ENCODE results near the gene DHX58.

DNA sequence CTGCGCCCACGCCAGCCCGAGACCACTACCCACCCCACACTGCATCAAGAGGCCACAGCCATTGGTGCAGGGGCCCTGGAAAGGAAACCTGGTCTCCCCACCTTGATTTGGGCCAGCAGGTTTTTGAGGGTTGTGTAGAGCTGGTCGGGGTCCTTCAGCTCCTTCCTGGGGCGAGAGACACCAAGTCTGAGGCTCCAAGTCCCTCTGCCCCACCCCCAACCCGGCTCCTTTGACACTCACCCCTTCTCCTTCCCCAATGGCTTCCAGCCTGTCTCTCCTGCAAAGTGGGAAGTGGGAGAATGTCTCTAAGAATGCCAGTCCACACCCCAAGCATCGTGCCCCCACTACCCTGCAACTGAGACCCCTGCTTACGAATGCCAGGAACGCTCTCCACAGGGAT lies 1.6 kb upstream of the DHX58 start:
- TF ChIP-seq, protein P1, sequence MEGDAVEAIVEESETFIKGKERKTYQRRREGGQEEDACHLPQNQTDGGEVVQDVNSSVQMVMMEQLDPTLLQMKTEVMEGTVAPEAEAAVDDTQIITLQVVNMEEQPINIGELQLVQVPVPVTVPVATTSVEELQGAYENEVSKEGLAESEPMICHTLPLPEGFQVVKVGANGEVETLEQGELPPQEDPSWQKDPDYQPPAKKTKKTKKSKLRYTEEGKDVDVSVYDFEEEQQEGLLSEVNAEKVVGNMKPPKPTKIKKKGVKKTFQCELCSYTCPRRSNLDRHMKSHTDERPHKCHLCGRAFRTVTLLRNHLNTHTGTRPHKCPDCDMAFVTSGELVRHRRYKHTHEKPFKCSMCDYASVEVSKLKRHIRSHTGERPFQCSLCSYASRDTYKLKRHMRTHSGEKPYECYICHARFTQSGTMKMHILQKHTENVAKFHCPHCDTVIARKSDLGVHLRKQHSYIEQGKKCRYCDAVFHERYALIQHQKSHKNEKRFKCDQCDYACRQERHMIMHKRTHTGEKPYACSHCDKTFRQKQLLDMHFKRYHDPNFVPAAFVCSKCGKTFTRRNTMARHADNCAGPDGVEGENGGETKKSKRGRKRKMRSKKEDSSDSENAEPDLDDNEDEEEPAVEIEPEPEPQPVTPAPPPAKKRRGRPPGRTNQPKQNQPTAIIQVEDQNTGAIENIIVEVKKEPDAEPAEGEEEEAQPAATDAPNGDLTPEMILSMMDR (IDR thresholded peaks at IDR 0.05 in 2 of 3, conservative IDR thresholded peaks at IDR 0.05 in 1 of 3; ENCODE audit: control insufficient read depth in 2 of 3, extremely low read depth in 1 of 3, insufficient read depth in 1 of 3, low read depth in 3 of 3, low read length in 3 of 3): no peak
- TF ChIP-seq BHLHE40 (IDR thresholded peaks at IDR 0.05; ENCODE audit: borderline replicate concordance in 1 of 2, low read depth in 2 of 2, low read length in 1 of 2) (no peak), RAD21 (IDR thresholded peaks at IDR 0.05; ENCODE audit: insufficient read depth, low read depth, low read length) (no peak), FOS (IDR thresholded peaks at IDR 0.05; ENCODE audit: borderline replicate concordance, extremely low read depth, insufficient read length) (no peak), NFYB (IDR thresholded peaks at IDR 0.05; ENCODE audit: insufficient read depth, low read depth, low read length) (no peak), TCF3 (IDR thresholded peaks at IDR 0.05; ENCODE audit: borderline replicate concordance, insufficient read depth, low read depth, low read length) (no peak), STAT1 (conservative IDR thresholded peaks at IDR 0.05) (no peak), IKZF1 (conservative IDR thresholded peaks at IDR 0.05) (no peak)
- TF ChIP-seq, protein P2, sequence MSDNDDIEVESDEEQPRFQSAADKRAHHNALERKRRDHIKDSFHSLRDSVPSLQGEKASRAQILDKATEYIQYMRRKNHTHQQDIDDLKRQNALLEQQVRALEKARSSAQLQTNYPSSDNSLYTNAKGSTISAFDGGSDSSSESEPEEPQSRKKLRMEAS (IDR thresholded peaks at IDR 0.05; ENCODE audit: low read depth, low read length): no peak
- TF ChIP-seq, protein P3, sequence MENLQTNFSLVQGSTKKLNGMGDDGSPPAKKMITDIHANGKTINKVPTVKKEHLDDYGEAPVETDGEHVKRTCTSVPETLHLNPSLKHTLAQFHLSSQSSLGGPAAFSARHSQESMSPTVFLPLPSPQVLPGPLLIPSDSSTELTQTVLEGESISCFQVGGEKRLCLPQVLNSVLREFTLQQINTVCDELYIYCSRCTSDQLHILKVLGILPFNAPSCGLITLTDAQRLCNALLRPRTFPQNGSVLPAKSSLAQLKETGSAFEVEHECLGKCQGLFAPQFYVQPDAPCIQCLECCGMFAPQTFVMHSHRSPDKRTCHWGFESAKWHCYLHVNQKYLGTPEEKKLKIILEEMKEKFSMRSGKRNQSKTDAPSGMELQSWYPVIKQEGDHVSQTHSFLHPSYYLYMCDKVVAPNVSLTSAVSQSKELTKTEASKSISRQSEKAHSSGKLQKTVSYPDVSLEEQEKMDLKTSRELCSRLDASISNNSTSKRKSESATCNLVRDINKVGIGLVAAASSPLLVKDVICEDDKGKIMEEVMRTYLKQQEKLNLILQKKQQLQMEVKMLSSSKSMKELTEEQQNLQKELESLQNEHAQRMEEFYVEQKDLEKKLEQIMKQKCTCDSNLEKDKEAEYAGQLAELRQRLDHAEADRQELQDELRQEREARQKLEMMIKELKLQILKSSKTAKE (IDR thresholded peaks at IDR 0.05; ENCODE audit: low read depth, poor library complexity, severe bottlenecking): no peak
- TF ChIP-seq, protein P4, sequence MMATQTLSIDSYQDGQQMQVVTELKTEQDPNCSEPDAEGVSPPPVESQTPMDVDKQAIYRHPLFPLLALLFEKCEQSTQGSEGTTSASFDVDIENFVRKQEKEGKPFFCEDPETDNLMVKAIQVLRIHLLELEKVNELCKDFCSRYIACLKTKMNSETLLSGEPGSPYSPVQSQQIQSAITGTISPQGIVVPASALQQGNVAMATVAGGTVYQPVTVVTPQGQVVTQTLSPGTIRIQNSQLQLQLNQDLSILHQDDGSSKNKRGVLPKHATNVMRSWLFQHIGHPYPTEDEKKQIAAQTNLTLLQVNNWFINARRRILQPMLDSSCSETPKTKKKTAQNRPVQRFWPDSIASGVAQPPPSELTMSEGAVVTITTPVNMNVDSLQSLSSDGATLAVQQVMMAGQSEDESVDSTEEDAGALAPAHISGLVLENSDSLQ (IDR thresholded peaks at IDR 0.05): no peak
